Activated CD8-positive, alpha-beta memory T cell treated with anti-CD3 and anti-CD28 coated beads for 24 hours (primary cell): ENCODE data around the gene CMTM5.

ENCODE experiments used
- DNase-seq: peaks from one replicate; pipeline ENCODE4 v3.0.0-alpha.2; 2020

Gene CMTM5

GRCh38 chr14:23358553-23359166 is 18.2 kb upstream of the CMTM5 start:
- no peak for DNase-seq

GRCh38 chr14:23359167-23359626 is 17.6 kb upstream of the CMTM5 start:
- DNase-seq = no peak

- DNase-seq = no peak
Measured at GRCh38 chr14:23359722-23360447, 17.0 kb upstream of the CMTM5 start.

- no peak for DNase-seq
Measured at GRCh38 chr14:23360496-23360895, 16.4 kb upstream of the CMTM5 start.

GRCh38 chr14:23361320-23361719 is 15.5 kb upstream of the CMTM5 start:
- DNase-seq = no peak

- DNase-seq = no peak
Measured at GRCh38 chr14:23361763-23362162, 15.1 kb upstream of the CMTM5 start.

- no peak for DNase-seq
Measured at GRCh38 chr14:23362200-23362599, 14.6 kb upstream of the CMTM5 start.

- no peak for DNase-seq
Measured at GRCh38 chr14:23364164-23365035, 12.4 kb upstream of the CMTM5 start.

- DNase-seq = no peak
Measured at GRCh38 chr14:23365036-23365731, 11.7 kb upstream of the CMTM5 start, which contains the start of gene EFS. Gene EFS, minus strand, starts transcription at chr14:23365172. Its CDS starts 147 bp downstream, at chr14:23365025.

- no peak for DNase-seq
Measured at GRCh38 chr14:23365732-23366425, 11.0 kb upstream of the CMTM5 start.

- DNase-seq = no peak
Measured at GRCh38 chr14:23366426-23366921, 10.4 kb upstream of the CMTM5 start.

GRCh38 chr14:23370221-23370620 is 6.6 kb upstream of the CMTM5 start:
- DNase-seq = no peak

GRCh38 chr14:23371865-23372264 is 5.0 kb upstream of the CMTM5 start:
- DNase-seq = no peak

- no peak for DNase-seq
Measured at GRCh38 chr14:23372509-23372908, 4.3 kb upstream of the CMTM5 start, which contains the start of gene IL25. Gene IL25, plus strand, starts transcription at chr14:23372809.

GRCh38 chr14:23373041-23373440 is 3.8 kb upstream of the CMTM5 start:
- no peak for DNase-seq

GRCh38 chr14:23375527-23376251 is 1.2 kb upstream of the CMTM5 start:
- no peak for DNase-seq

GRCh38 chr14:23377198-23377550 is 328 bp downstream of the CMTM5 start:
- DNase-seq = no peak

- DNase-seq = no peak
Measured at GRCh38 chr14:23377573-23378563, 1.0 kb downstream of the CMTM5 start.

GRCh38 chr14:23378612-23379220 is 1.9 kb downstream of the CMTM5 start:
- no peak for DNase-seq
